HFFc6 (cell line): ENCODE data around the gene ILF2. TPM values are rescaled to one million over a fixed set of nuclear protein-coding genes. Genes with fewer than 3 reads are reported as not detected.

Source experiments
- DNase-seq: peaks from one replicate; pipeline ENCODE4 v3.0.0-alpha.2; 2018
- H3K27ac Mint-ChIP-seq: 2 replicates; pipeline ENCODE4 v1.8.0; 2020; ENCODE audit warnings: mild to moderate bottlenecking, mixed read lengths
- H3K27me3 Mint-ChIP-seq: 2 replicates; pipeline ENCODE4 v1.8.0; 2021; ENCODE audit warnings: mild to moderate bottlenecking, moderate library complexity, mixed read lengths; ENCODE audit not compliant: insufficient read depth
- H3K36me3 Mint-ChIP-seq: 2 replicates; pipeline ENCODE4 v1.8.0; 2021; ENCODE audit warnings: low read depth, mixed read lengths
- H3K4me1 Mint-ChIP-seq: 2 replicates; pipeline ENCODE4 v1.8.0; 2020; ENCODE audit warnings: low read depth, mixed read lengths
- H3K4me3 Mint-ChIP-seq: 2 replicates; pipeline ENCODE4 v1.8.0; 2020; ENCODE audit warnings: mild to moderate bottlenecking, moderate library complexity, mixed read lengths
- H3K9me3 Mint-ChIP-seq: 2 replicates; pipeline ENCODE4 v1.8.0; 2020; ENCODE audit warnings: mild to moderate bottlenecking, mixed read lengths
- CTCF ChIP-seq: fragments of 200-600 bp; sonication (generic); IDR thresholded peaks from 2 replicates; pipeline ENCODE4 v1.5.0; 2021; ENCODE audit warnings: antibody characterized with exemption, mild to moderate bottlenecking
- total RNA-seq, 6 experiments: library from RNA; stranded (reverse); fragmentation: NEBNext Ultra II Directional; extraction: Animal tissue kit (Norgen Biotek cat#: 25700); gene quantifications; 2 replicates in 1 of 6; 3 replicates in 5 of 6; pipeline ENCODE4 v1.2.3, GENCODE V29; 2021

Gene ILF2
- total RNA-seq, 6 experiments from 2014 or later: 127 to 169 (median 156) TPM

- H3K9me3 Mint-ChIP-seq: no peaks in the 10 kb centered on the region
- H3K4me1 Mint-ChIP-seq: peaks cover 8% of the 10 kb centered on the region
- peaks cover 2% of the 10 kb centered on the region; the same call in 1 of the 2 replicates for H3K27me3 Mint-ChIP-seq
- no peak overlapping the region for H3K4me3 Mint-ChIP-seq
- peak; percentile 50 for DNase-seq
- H3K27ac Mint-ChIP-seq: no peak overlapping the region
- no peaks in the 10 kb centered on the region for H3K36me3 Mint-ChIP-seq
- no peak for TF ChIP-seq CTCF
Observed at GRCh38 chr1:153698923-153699714, 28.3 kb upstream of the ILF2 start.

GRCh38 chr1:153698020-153698922, 27.5 kb upstream of the ILF2 start:
- Mint-ChIP-seq H3K36me3 (no peaks in the 10 kb centered on the region), H3K4me1 (peaks cover 8% of the 10 kb centered on the region), H3K27me3 (peaks cover 2% of the 10 kb centered on the region), H3K9me3 (no peaks in the 10 kb centered on the region), H3K27ac (no peak overlapping the region), H3K4me3 (no peak overlapping the region)
- no peak for DNase-seq
- no peak for TF ChIP-seq CTCF

GRCh38 chr1:153697191-153698019, 26.6 kb upstream of the ILF2 start:
- peaks cover 8% of the 10 kb centered on the region for H3K4me1 Mint-ChIP-seq
- no peak for TF ChIP-seq CTCF
- H3K36me3 Mint-ChIP-seq: no peaks in the 10 kb centered on the region
- no peak overlapping the region for H3K4me3 Mint-ChIP-seq
- H3K27ac Mint-ChIP-seq: no peak overlapping the region
- DNase-seq: no peak
- H3K27me3 Mint-ChIP-seq: peaks cover 2% of the 10 kb centered on the region
- H3K9me3 Mint-ChIP-seq: no peaks in the 10 kb centered on the region

GRCh38 chr1:153696741-153697140, 25.9 kb upstream of the ILF2 start:
- Mint-ChIP-seq H3K36me3 (no peaks in the 10 kb centered on the region), H3K4me3 (no peak overlapping the region), H3K27me3 (peaks cover 2% of the 10 kb centered on the region), H3K9me3 (no peaks in the 10 kb centered on the region), H3K27ac (no peak overlapping the region), H3K4me1 (peaks cover 8% of the 10 kb centered on the region)
- DNase-seq: no peak
- no peak for TF ChIP-seq CTCF

GRCh38 chr1:153693466-153693865, 22.7 kb upstream of the ILF2 start:
- no peak for DNase-seq
- Mint-ChIP-seq H3K36me3 (no peaks in the 10 kb centered on the region), H3K4me3 (peak overlapping the region; percentile 17; the same call in 1 of the 2 replicates), H3K9me3 (no peaks in the 10 kb centered on the region), H3K27me3 (peaks cover 13% of the 10 kb centered on the region), H3K27ac (no peak overlapping the region), H3K4me1 (no peaks in the 10 kb centered on the region)
- TF ChIP-seq CTCF: no peak
